AG10803 (cell line): ENCODE data around the gene RBM45.
A peak's percentile ranks its signal among the peaks of the same experiment; 100 is the strongest.

Experiments
- DNase-seq: peaks from one replicate; pipeline ENCODE4 v3.0.0; 2010; ENCODE audit warnings: low read depth
- H3K4me3 ChIP-seq: 2 replicates; pipeline ENCODE4 v1.5.1; 2011; ENCODE audit warnings: mild to moderate bottlenecking, low read length, control low read depth
- TF ChIP-seq, protein P1 (sequence below): conservative IDR thresholded peaks from 2 replicates; pipeline ENCODE4 v1.5.1; 2011; ENCODE audit warnings: mild to moderate bottlenecking, low read length, control low read depth, inconsistent platforms

Gene RBM45

DNA sequence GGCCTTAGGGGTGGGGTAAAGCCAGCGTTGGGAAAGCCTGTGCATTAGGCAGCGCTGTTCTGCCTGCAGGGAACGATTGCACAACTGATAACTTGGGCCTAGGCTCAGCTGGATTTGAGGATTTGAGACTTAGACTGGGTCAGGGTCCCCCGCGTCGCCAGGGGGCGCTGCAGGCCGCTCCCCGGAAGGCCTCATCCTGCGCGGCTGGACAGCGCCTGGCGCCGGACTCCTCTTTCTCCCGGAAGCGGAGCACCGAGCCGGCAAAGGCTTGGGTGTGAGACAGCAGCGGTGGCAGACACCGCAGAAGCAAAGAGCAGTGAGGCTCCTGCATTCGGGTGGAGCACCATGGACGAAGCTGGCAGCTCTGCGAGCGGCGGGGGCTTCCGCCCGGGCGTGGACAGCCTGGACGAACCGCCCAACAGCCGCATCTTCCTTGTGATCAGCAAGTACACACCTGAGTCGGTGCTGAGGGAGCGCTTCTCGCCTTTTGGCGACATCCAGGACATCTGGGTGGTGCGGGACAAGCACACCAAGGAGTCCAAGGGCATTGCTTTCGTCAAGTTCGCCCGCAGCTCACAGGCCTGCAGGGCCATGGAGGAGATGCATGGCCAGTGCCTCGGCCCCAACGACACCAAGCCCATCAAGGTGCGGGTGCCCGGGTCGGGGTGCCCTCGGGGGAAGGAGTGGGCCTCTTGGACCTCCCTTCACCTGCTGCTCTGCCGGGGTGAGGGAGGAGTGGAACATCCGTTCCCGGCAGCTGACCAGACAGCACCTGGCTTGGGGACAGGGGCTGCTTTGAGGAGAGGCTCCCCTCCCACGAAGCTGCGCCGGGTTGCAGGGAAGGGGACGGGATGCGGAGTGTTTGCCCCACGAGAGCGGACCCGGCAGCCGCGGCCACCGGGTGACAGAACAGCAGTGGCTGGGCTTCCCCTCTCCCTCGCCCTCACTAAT is at the start of gene RBM45:
RBM45 (plus strand) TSS at position 236 of the 951 bp plus-strand sequence; CDS start at position 346, 110 bp downstream.
- peak; percentile 96 for DNase-seq
- peak within 1 kb of the TSS; percentile 96 for H3K4me3 ChIP-seq
- TF ChIP-seq, protein P1, sequence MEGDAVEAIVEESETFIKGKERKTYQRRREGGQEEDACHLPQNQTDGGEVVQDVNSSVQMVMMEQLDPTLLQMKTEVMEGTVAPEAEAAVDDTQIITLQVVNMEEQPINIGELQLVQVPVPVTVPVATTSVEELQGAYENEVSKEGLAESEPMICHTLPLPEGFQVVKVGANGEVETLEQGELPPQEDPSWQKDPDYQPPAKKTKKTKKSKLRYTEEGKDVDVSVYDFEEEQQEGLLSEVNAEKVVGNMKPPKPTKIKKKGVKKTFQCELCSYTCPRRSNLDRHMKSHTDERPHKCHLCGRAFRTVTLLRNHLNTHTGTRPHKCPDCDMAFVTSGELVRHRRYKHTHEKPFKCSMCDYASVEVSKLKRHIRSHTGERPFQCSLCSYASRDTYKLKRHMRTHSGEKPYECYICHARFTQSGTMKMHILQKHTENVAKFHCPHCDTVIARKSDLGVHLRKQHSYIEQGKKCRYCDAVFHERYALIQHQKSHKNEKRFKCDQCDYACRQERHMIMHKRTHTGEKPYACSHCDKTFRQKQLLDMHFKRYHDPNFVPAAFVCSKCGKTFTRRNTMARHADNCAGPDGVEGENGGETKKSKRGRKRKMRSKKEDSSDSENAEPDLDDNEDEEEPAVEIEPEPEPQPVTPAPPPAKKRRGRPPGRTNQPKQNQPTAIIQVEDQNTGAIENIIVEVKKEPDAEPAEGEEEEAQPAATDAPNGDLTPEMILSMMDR, result peak; percentile 94

- no peak for DNase-seq
- TF ChIP-seq, protein P1, result no peak
Measured at GRCh38 chr2:178066324-178066723, 45.9 kb upstream of the RBM45 start.

DNA sequence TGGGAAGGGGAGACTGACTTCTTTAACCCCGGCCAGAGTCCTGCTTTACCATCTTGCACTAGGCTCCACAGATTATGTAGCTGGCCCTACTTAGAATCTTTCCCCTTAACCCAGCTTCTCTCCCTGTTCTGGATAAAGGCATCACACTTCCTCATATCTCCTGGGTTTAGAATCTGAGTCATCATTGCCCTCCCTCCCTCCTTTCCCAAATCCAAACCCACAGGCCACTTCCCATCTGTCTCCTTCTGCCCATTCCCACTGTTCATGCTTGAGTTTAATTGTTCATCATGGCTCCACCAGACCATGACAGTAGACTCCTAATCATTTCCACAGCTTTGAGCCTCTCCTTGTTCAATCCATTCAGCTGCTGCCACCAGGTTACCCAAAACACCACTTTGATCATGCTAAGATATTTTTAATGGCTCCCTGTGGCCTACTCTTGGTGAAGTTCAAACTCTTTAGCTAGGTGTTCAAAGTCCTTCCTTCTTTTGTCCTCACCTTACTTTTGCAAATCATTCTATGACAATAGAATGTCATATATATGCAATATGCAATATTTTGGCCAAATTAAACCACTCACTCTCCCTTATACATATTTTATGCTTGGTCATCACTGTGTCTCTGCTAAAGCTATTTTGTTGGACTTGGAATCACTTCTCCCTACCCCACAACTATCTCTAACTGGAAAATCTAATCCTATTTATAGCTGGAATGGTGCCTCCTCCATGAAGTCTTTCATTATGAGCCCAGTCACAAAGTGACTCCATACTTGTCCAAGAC is 45.2 kb upstream of the RBM45 start:
- peak; percentile 60 for DNase-seq
- no peak overlapping the region for H3K4me3 ChIP-seq
- TF ChIP-seq, protein P1, result no peak

More at GRCh38 chr2:178066324-178066723, 45.9 kb upstream of the RBM45 start:
- no peak overlapping the region for H3K4me3 ChIP-seq

DNA sequence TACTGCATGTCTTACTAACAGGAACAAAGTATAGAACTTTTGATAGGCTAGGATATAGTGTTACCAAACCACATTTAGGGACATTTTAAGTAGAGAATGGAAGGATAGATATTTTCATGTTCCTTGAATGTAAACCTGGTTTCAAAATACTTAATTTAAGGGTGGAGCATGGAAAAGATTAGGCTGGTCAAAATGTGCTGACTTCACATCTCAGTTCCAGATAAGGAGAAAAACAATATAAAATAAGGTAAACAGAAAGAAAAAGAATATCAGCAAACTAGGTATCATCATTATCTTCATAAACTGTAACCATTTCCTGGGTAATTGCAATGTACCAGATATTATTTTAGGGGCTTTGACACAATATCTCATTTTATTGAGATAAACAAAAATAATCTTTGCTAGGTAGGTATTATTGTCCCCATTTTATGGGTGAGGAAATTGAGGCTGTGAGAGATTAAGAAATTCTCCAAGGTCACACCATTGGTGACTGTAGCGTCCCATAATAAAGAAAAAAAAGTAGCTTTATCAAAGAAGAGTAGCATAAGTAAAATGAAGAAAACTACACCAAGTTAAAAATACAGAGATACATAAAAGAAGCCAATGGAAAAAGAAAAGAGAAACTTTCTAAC is 43.3 kb upstream of the RBM45 start:
- TF ChIP-seq, protein P1, result no peak
- peak overlapping the region; percentile 20; the same call in 1 of the 2 replicates for H3K4me3 ChIP-seq
- no peak for DNase-seq

DNA sequence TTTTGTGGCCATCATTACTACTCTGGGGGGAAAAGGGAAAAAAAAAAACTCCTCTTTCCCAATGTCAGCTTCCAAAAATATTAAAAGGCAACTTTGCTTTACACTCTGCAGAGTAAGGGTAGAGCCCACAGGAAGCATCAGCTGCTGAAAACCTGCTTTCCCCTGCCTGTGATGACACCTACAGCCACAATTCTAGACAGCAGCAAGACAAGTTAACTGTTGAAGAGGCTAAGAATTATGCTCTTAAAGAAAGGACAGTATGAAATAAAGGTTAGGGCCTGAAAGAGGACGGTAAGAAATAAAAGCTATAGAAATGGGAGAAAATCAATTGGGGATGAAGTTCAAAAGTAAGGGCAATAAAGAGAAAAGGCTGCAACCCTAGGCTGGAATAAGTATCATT is 42.7 kb upstream of the RBM45 start:
- peak overlapping the region; percentile 20; the same call in 1 of the 2 replicates for H3K4me3 ChIP-seq
- DNase-seq, result peak; percentile 30
- TF ChIP-seq, protein P1, result peak; percentile 39

DNA sequence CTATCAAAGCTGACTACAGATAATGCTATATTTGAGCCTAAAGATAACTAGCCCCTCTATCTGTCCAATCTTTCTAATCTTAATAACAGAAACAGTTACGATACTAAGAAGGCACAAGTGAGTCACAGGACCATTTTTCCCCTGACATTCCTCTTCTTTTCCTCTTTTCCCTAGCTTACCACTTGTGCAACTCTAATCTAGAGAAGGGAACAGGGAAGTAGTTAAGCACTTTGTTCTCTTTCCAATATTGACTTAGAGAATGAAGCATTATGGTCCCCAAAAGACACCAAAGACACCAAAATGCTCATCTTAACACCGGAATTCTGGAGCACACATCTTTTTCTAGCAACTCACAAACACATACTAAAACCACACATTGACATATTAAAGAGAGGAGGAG is 41.4 kb upstream of the RBM45 start:
- TF ChIP-seq, protein P1, result no peak
- DNase-seq, result peak; percentile 22
- peak overlapping the region; percentile 12 for H3K4me3 ChIP-seq
